Liver (tissue), 9 donors: ENCODE results near the gene MELK. TPM values are rescaled to one million over a fixed set of nuclear protein-coding genes. Genes with fewer than 3 reads are reported as not detected.
"Not testable (repeated sequence)": the region's sequence is repeated elsewhere in the genome, so short reads cannot be mapped to it uniquely, and the experiment has no call there.

Experiments
- DNase-seq: peaks from one replicate; pipeline ENCODE4 v3.0.0-alpha.2; 2017; ENCODE audit warnings: low spot score
- H3K27ac ChIP-seq, 2 donors: one replicate each; pipeline ENCODE4 v1.7.0; 2013; ENCODE audit warnings: inconsistent platforms in 2 of 2, low read length in 2 of 2, control low read depth in 1 of 2, low read depth in 1 of 2, mild to moderate bottlenecking in 1 of 2
- H3K27me3 ChIP-seq, 4 donors: one replicate each; pipeline versions ENCODE4 v1.6.1 to v1.7.0; 2013; ENCODE audit warnings: low read length in 3 of 4, inconsistent platforms in 1 of 4, mild to moderate bottlenecking in 1 of 4, moderate library complexity in 1 of 4; ENCODE audit not compliant: control insufficient read depth in 4 of 4, insufficient read depth in 4 of 4
- H3K36me3 ChIP-seq, 4 donors: one replicate each; pipeline versions ENCODE4 v1.6.1 to v1.7.0; 2013; ENCODE audit warnings: low read length in 3 of 4, mild to moderate bottlenecking in 3 of 4, low read depth in 1 of 4, moderate library complexity in 1 of 4; ENCODE audit not compliant: control insufficient read depth in 4 of 4, insufficient read depth in 3 of 4
- H3K4me1 ChIP-seq, 4 donors: one replicate each; pipeline versions ENCODE4 v1.6.1 to v1.7.0; 2013; ENCODE audit warnings: low read length in 3 of 4, mild to moderate bottlenecking in 3 of 4, moderate library complexity in 1 of 4; ENCODE audit not compliant: control insufficient read depth in 4 of 4, insufficient read depth in 4 of 4
- H3K4me3 ChIP-seq, 3 donors: one replicate each; pipeline versions ENCODE4 v1.6.1 to v1.7.0; 2013; ENCODE audit warnings: low read length in 3 of 3, control low read depth in 1 of 3, low read depth in 1 of 3, mild to moderate bottlenecking in 1 of 3
- H3K9ac ChIP-seq, 2 donors: one replicate each; pipeline ENCODE4 v1.7.0; 2013; ENCODE audit warnings: low read length in 2 of 2, mild to moderate bottlenecking in 2 of 2, moderate library complexity in 2 of 2, control low read depth in 1 of 2, low read depth in 1 of 2
- H3K9me3 ChIP-seq, 4 donors: one replicate each; pipeline versions ENCODE4 v1.6.1 to v1.7.0; 2013; ENCODE audit warnings: low read length in 3 of 4; ENCODE audit not compliant: control insufficient read depth in 4 of 4
- CTCF ChIP-seq: fragments of 150-350 bp; IDR thresholded peaks from 2 replicates; pipeline ENCODE4 v1.5.1; 2017; ENCODE audit warnings: improper control_type of control experiment, low read depth, low read length; ENCODE audit not compliant: missing input control
- FOXA1 ChIP-seq: IDR thresholded peaks from 2 replicates; pipeline ENCODE4 v1.6.1; 2016; ENCODE audit warnings: antibody characterized with exemption
- GABPA ChIP-seq, 2 donors: IDR thresholded peaks in 1 of 2; conservative IDR thresholded peaks in 1 of 2; 2 replicates each; pipeline ENCODE4 v1.6.1; 2016; ENCODE audit warnings: antibody characterized with exemption in 2 of 2, mild to moderate bottlenecking in 1 of 2, moderate library complexity in 1 of 2
- HNF4A ChIP-seq, 2 donors: conservative IDR thresholded peaks; 2 replicates each; pipeline ENCODE4 v1.6.1; 2016; ENCODE audit warnings: antibody characterized with exemption in 2 of 2, mild to moderate bottlenecking in 2 of 2
- HNF4G ChIP-seq: IDR thresholded peaks from 2 replicates; pipeline ENCODE4 v1.6.1; 2016; ENCODE audit warnings: antibody characterized with exemption
- JUND ChIP-seq, 2 donors: IDR thresholded peaks; 2 replicates each; pipeline ENCODE4 v1.6.1; 2016; ENCODE audit warnings: antibody characterized with exemption in 2 of 2
- RAD21 ChIP-seq, 2 donors: IDR thresholded peaks; 2 replicates each; pipeline ENCODE4 v1.6.1; 2016; ENCODE audit warnings: antibody characterized with exemption in 2 of 2, mild to moderate bottlenecking in 2 of 2
- RXRA ChIP-seq, 2 donors: IDR thresholded peaks; 2 replicates each; pipeline ENCODE4 v1.6.1; 2017 to 2018; ENCODE audit warnings: antibody characterized with exemption in 2 of 2, mild to moderate bottlenecking in 1 of 2
- SP1 ChIP-seq: IDR thresholded peaks from 2 replicates; pipeline ENCODE4 v1.6.1; 2018; ENCODE audit warnings: antibody characterized with exemption, mild to moderate bottlenecking
- TAF1 ChIP-seq: conservative IDR thresholded peaks from 2 replicates; pipeline ENCODE4 v1.6.1; 2016; ENCODE audit warnings: antibody characterized with exemption, mild to moderate bottlenecking
- WGBS: extraction: QIAGEN DNeasy Blood & Tissue Kit; methylation state at CpG from one replicate; pipeline ENCODE4 v1.1.7; 2013; 5-methylcytosine and 5-hydroxymethylcytosine counted together
- polyA plus RNA-seq, 2 donors: library from polyadenylated mRNA; stranded (reverse) in 1 of 2; unstranded in 1 of 2; fragments of 200-250 nt in 1 of 2; fragments of >200 nt in 1 of 2; fragmentation: Nextera tagmentation in 1 of 2; extraction: Ambion mirVana in 1 of 2; gene quantifications; one replicate each; pipeline versions ENCODE4 v1.2.1 to v1.2.3, GENCODE V29; 2013 to 2015
- total RNA-seq, 2 donors: library from RNA; depleted of rRNA; stranded (reverse); fragments of >200 nt; gene quantifications; one replicate each; pipeline ENCODE4 v1.2.3, GENCODE V29; 2014
- donor health status: healthy.
- donor health status: healthy.
- donor health status: healthy.
- donor health status: healthy.
- donor health status: healthy.

Gene MELK
- total and polyA plus RNA-seq, 4 donors = 0.08 to 19.5 (median 1.0) TPM

- WGBS = 77% methylated on average over 7 of the region's 7 CpGs
- no peak overlapping the region for H3K4me3 ChIP-seq
Observed at GRCh38 chr9:36559036-36559695, 13.5 kb upstream of the MELK start.

GRCh38 chr9:36560771-36561170, 11.9 kb upstream of the MELK start:
- Histone ChIP-seq H3K9me3 (no peaks in the 10 kb centered on the region), H3K9ac (no peak overlapping the region), H3K36me3 (no peaks in the 10 kb centered on the region), H3K4me3 (no peak overlapping the region), H3K27ac (no peak overlapping the region), H3K4me1 (peaks cover 0 to under 1% (median 0%) of the 10 kb centered on the region in 4 donors), H3K27me3 (no peaks in the 10 kb centered on the region)
- 73% methylated on average over 2 of the region's 2 CpGs for WGBS
- TF ChIP-seq HNF4A (conservative IDR thresholded peaks at IDR 0.05) (no peak), CTCF (no peak)
- no peak for DNase-seq

More at GRCh38 chr9:36559036-36559695, 13.5 kb upstream of the MELK start:
- DNase-seq = no peak
- no peak overlapping the region for H3K27ac ChIP-seq
- no peak for TF ChIP-seq SP1
- no peak for TF ChIP-seq HNF4G
- no peak for TF ChIP-seq FOXA1
- no peak for TF ChIP-seq JUND (IDR thresholded peaks at IDR 0.05)
- no peak for TF ChIP-seq RXRA (IDR thresholded peaks at IDR 0.05)
- no peak for TF ChIP-seq TAF1
- no peak for TF ChIP-seq CTCF
- TF ChIP-seq RAD21 (IDR thresholded peaks at IDR 0.05) = no peak
- TF ChIP-seq GABPA (IDR thresholded peaks at IDR 0.05 in 1 of 2, conservative IDR thresholded peaks at IDR 0.05 in 1 of 2) = no peak
- no peak overlapping the region for H3K9ac ChIP-seq
- no peaks in the 10 kb centered on the region for H3K36me3 ChIP-seq
- H3K4me1 ChIP-seq = peaks cover 0 to 2% (median 0%) of the 10 kb centered on the region in 4 donors
- no peaks in the 10 kb centered on the region for H3K27me3 ChIP-seq
- no peaks in the 10 kb centered on the region for H3K9me3 ChIP-seq

GRCh38 chr9:36562801-36563200, 9.9 kb upstream of the MELK start:
- H3K9ac ChIP-seq, H3K4me3 ChIP-seq, H3K9me3 ChIP-seq, H3K36me3 ChIP-seq, DNase-seq, H3K27me3 ChIP-seq, H3K27ac ChIP-seq, H3K4me1 ChIP-seq: not testable (repeated sequence)
- 94% methylated on average over 11 of the region's 11 CpGs for WGBS
